WTC11 (cell line): ENCODE results near the gene PRSS8. TPM values are rescaled to one million over a fixed set of nuclear protein-coding genes. Genes with fewer than 3 reads are reported as not detected.

Experiments
- ATAC-seq: fragments of 200-7000 bp; cut with Tn5 transposase; 2 replicates; pipeline ENCODE4 v1.10.0; 2021; ENCODE audit warnings: mild to moderate bottlenecking, moderate library complexity
- CTCF ChIA-PET: fragments of 300-600 bp; sonication (Branson Sonifier 250); formaldehyde crosslinking; loops from one replicate; lab custom pipeline; 2021; ENCODE audit warnings: antibody characterized with exemption; lab: Charles Lee
- POLR2A ChIA-PET: fragments of 350-600 bp; sonication (Branson Sonifier 250); formaldehyde crosslinking; loops from one replicate; lab custom pipeline; 2021; ENCODE audit warnings: antibody characterized with exemption; lab: Charles Lee
- DNase-seq: peaks from one replicate; pipeline ENCODE4 v3.0.0; 2021; ENCODE audit warnings: low spot score
- H3K27ac Mint-ChIP-seq: 2 replicates; pipeline ENCODE4 v1.8.0; 2021; ENCODE audit warnings: mixed read lengths
- H3K27me3 Mint-ChIP-seq: 2 replicates; pipeline ENCODE4 v1.8.0; 2021; ENCODE audit warnings: low read depth, mild to moderate bottlenecking, moderate library complexity, mixed read lengths
- H3K36me3 Mint-ChIP-seq: 2 replicates; pipeline ENCODE4 v1.8.0; 2021; ENCODE audit warnings: mixed read lengths
- H3K4me1 Mint-ChIP-seq: 2 replicates; pipeline ENCODE4 v1.8.0; 2022; ENCODE audit warnings: mixed read lengths
- H3K4me3 Mint-ChIP-seq: 2 replicates; pipeline ENCODE4 v1.8.0; 2021; ENCODE audit warnings: mild to moderate bottlenecking, moderate library complexity, mixed read lengths
- H3K9me3 Mint-ChIP-seq: 2 replicates; pipeline ENCODE4 v1.8.0; 2021; ENCODE audit warnings: mixed read lengths
- ARID4B ChIP-seq: sonication (generic); formaldehyde crosslinking; IDR thresholded peaks from 2 replicates; pipeline ENCODE4 v1.8.0; 2023; ENCODE audit warnings: missing genetic modification reagents, mild to moderate bottlenecking, borderline replicate concordance
- ATF3 ChIP-seq: sonication (generic); formaldehyde crosslinking; conservative IDR thresholded peaks from 2 replicates; pipeline ENCODE4 v1.8.1; 2022; ENCODE audit warnings: mild to moderate bottlenecking, missing genetic modification reagents
- CBFB ChIP-seq: sonication (generic); formaldehyde crosslinking; IDR thresholded peaks from 2 replicates; pipeline ENCODE4 v1.8.1; 2022; ENCODE audit warnings: mild to moderate bottlenecking, low read depth, missing genetic modification reagents
- CREM ChIP-seq: sonication (generic); formaldehyde crosslinking; IDR thresholded peaks from 2 replicates; pipeline ENCODE4 v1.8.1; 2022; ENCODE audit warnings: mild to moderate bottlenecking, missing genetic modification reagents, moderate library complexity
- EMX1 ChIP-seq: fragments of 250-450 bp; sonication (Bioruptor Pico); IDR thresholded peaks from 2 replicates; pipeline ENCODE4 v1.8.0; 2021; ENCODE audit warnings: mild to moderate bottlenecking
- ESRRA ChIP-seq: sonication (generic); formaldehyde crosslinking; IDR thresholded peaks from 2 replicates; pipeline ENCODE4 v1.8.1; 2022; ENCODE audit warnings: mild to moderate bottlenecking, missing genetic modification reagents, borderline replicate concordance
- KAT7 ChIP-seq: sonication (generic); formaldehyde crosslinking; IDR thresholded peaks from 2 replicates; pipeline ENCODE4 v1.8.1; 2023; ENCODE audit warnings: missing genetic modification reagents, mild to moderate bottlenecking, borderline replicate concordance
- RORB ChIP-seq: fragments of 250-450 bp; sonication (Bioruptor Pico); IDR thresholded peaks from 2 replicates; pipeline ENCODE4 v1.9.0; 2021; ENCODE audit warnings: mild to moderate bottlenecking
- TCF7 ChIP-seq: sonication (generic); formaldehyde crosslinking; IDR thresholded peaks from 2 replicates; pipeline ENCODE4 v1.8.0; 2022; ENCODE audit warnings: mild to moderate bottlenecking, low read depth, missing genetic modification reagents, moderate library complexity
- TP53 ChIP-seq: sonication (generic); formaldehyde crosslinking; IDR thresholded peaks from 2 replicates; pipeline ENCODE4 v1.8.1; 2023; ENCODE audit warnings: mild to moderate bottlenecking, missing genetic modification reagents
- USF2 ChIP-seq: sonication (generic); formaldehyde crosslinking; IDR thresholded peaks from 2 replicates; pipeline ENCODE4 v1.8.1; 2023; ENCODE audit warnings: mild to moderate bottlenecking, missing genetic modification reagents, moderate library complexity
- ZNF317 ChIP-seq: sonication (generic); formaldehyde crosslinking; IDR thresholded peaks from 2 replicates; pipeline ENCODE4 v1.8.1; 2023; ENCODE audit warnings: low read depth, mild to moderate bottlenecking, moderate library complexity, missing genetic modification reagents, borderline replicate concordance
- total RNA-seq: library from RNA; stranded (reverse); gene quantifications from 3 replicates; pipeline ENCODE4 v1.2.3, GENCODE V29; 2021
- TF ChIP-seq, protein P1 (sequence below): sonication (generic); formaldehyde crosslinking; IDR thresholded peaks from 2 replicates; pipeline ENCODE4 v1.8.1; 2023; ENCODE audit warnings: mild to moderate bottlenecking, missing genetic modification reagents
- TF ChIP-seq, protein P2 (sequence below): sonication (generic); formaldehyde crosslinking; IDR thresholded peaks from 2 replicates; pipeline ENCODE4 v1.8.1; 2022; ENCODE audit warnings: mild to moderate bottlenecking, moderate library complexity, missing genetic modification reagents
- TF ChIP-seq, protein P3 (sequence below): fragments of 250-450 bp; sonication (Bioruptor Pico); conservative IDR thresholded peaks from 2 replicates; pipeline ENCODE4 v1.9.0; 2021; ENCODE audit warnings: mild to moderate bottlenecking
- TF ChIP-seq, protein P4 (sequence below): sonication (generic); formaldehyde crosslinking; IDR thresholded peaks from 2 replicates; pipeline ENCODE4 v1.8.0; 2022; ENCODE audit warnings: missing genetic modification reagents
- TF ChIP-seq, protein P5 (sequence below): fragments of 250-450 bp; sonication (Bioruptor Pico); IDR thresholded peaks from 2 replicates; pipeline ENCODE4 v1.8.0; 2021; ENCODE audit warnings: mild to moderate bottlenecking

The PRSS8 gene
- total RNA-seq, 1 experiment from 2014 or later = 78.8 TPM

DNA sequence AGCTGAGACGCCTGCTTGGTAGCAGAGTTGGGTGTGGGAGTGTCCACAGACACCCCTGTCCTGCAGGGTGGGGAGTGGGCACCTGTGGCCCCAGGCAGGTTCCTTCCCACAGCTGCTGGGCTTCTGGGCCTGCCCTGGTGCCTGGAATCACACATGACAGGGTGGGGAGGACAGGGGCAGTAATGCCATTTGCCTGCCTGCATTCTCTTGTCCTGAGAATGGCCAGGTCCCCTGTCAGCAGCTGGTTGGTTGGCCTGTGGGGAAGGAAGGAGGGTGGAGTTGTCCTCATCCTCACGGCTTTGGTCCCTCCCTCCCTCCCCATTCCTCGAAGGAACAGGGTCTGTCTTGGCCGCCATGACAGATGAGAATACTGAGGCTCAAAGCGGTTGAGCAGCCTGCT, 52.0 kb downstream of the PRSS8 start (continued):
- no peak for TF ChIP-seq ARID4B
- TF ChIP-seq, protein P1, sequence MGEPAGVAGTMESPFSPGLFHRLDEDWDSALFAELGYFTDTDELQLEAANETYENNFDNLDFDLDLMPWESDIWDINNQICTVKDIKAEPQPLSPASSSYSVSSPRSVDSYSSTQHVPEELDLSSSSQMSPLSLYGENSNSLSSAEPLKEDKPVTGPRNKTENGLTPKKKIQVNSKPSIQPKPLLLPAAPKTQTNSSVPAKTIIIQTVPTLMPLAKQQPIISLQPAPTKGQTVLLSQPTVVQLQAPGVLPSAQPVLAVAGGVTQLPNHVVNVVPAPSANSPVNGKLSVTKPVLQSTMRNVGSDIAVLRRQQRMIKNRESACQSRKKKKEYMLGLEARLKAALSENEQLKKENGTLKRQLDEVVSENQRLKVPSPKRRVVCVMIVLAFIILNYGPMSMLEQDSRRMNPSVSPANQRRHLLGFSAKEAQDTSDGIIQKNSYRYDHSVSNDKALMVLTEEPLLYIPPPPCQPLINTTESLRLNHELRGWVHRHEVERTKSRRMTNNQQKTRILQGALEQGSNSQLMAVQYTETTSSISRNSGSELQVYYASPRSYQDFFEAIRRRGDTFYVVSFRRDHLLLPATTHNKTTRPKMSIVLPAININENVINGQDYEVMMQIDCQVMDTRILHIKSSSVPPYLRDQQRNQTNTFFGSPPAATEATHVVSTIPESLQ (CRISPR knock-in tag) = no peak
- no peak for TF ChIP-seq ATF3 (CRISPR knock-in tag)
- TF ChIP-seq ESRRA (CRISPR knock-in tag) = no peak
- TF ChIP-seq TP53 = no peak
- no peak for TF ChIP-seq ZNF317 (CRISPR knock-in tag)
- no peak for TF ChIP-seq EMX1 (CRISPR knock-in tag)
- no peak for TF ChIP-seq TCF7 (CRISPR knock-in tag)
- TF ChIP-seq CREM = no peak
- no peak for TF ChIP-seq CBFB (CRISPR knock-in tag)

DNA sequence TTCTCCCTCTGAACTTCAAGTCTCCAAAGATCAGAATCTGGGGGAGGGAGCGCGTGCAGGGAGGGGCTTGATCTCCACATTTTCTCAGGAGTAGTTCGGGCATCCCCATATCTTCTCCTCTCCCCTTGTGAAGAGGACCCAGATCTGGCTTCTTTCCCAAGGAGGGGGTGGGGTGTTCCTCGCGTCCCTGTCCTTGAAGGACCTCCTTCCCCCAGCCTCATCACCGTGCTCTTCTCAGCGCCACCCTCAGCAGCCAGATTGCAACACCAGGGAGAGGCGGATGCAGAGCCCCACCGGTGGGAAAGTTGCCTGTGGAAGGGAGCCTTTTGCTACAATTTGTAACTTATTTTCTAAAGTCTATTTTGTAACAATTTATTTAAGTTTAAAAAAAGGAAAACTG, 52.4 kb downstream of the PRSS8 start:
- H3K27ac Mint-ChIP-seq = no peak overlapping the region
- DNase-seq = no peak
- TF ChIP-seq USF2 (no peak), KAT7 (CRISPR knock-in tag) (no peak), RORB (CRISPR knock-in tag) (no peak)
- TF ChIP-seq, protein P2, sequence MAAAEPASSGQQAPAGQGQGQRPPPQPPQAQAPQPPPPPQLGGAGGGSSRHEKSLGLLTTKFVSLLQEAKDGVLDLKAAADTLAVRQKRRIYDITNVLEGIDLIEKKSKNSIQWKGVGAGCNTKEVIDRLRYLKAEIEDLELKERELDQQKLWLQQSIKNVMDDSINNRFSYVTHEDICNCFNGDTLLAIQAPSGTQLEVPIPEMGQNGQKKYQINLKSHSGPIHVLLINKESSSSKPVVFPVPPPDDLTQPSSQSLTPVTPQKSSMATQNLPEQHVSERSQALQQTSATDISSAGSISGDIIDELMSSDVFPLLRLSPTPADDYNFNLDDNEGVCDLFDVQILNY (CRISPR knock-in tag) = no peak
- no peaks in the 10 kb centered on the region for H3K27me3 Mint-ChIP-seq
- no peak for ATAC-seq
- ChIA-PET POLR2A (no interaction called here), CTCF (interaction anchor here (1.0 kb wide), 1 partner anchor 34 kb away, joined by 3 read pairs; the partner anchor contains the start of gene KAT8)
- no peak overlapping the region for H3K4me3 Mint-ChIP-seq
- H3K4me1 Mint-ChIP-seq = no peaks in the 10 kb centered on the region
- H3K36me3 Mint-ChIP-seq = peaks cover 23% of the 10 kb centered on the region
- no peaks in the 10 kb centered on the region for H3K9me3 Mint-ChIP-seq

DNA sequence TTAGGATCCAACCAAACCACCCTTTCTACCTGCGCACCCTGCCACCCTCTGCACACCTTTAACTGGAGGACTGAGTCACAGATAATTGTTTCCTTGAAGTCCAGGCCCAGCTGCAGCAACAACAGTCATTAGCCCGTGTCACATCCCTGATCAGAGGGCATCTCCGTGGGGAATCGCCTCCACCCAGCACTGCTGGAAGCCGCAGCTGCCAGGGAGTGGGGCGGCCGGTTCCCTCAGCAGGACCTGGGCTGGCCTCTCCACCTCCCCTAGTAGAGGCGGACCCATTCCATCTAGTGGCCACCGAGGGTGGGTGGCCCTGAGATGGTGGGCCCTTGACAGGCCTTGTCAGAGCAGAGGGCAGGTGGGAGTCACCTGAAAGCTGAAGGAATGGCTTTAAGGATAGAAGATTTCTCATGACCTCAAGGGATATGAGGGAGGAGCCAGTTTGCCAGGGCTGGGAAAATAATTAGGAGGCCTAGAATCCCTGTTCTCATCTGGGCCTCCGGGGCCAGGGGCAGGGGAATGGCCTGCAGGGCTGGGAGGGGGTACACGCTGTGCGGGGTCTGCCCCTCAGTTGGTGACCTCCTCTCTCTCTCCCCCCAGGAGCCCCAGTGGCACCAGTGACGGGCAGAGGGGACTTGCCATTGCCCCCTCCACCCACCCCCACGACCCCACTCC, 53.0 kb downstream of the PRSS8 start:
- DNase-seq (no peak), ATAC-seq (no peak)
- H3K27ac Mint-ChIP-seq = peak overlapping the region; percentile 74
- H3K4me3 Mint-ChIP-seq = no peak overlapping the region
- H3K9me3 Mint-ChIP-seq = no peaks in the 10 kb centered on the region
- no peaks in the 10 kb centered on the region for H3K27me3 Mint-ChIP-seq
- H3K4me1 Mint-ChIP-seq = no peaks in the 10 kb centered on the region
- POLR2A ChIA-PET = no interaction called here
- H3K36me3 Mint-ChIP-seq = peaks cover 29% of the 10 kb centered on the region
- CTCF ChIA-PET = interaction anchor here (1.0 kb wide), 1 partner anchor 35 kb away, joined by 3 read pairs; the partner anchor contains the start of gene KAT8
- no peak for TF ChIP-seq RORB (CRISPR knock-in tag)
- TF ChIP-seq, protein P3, sequence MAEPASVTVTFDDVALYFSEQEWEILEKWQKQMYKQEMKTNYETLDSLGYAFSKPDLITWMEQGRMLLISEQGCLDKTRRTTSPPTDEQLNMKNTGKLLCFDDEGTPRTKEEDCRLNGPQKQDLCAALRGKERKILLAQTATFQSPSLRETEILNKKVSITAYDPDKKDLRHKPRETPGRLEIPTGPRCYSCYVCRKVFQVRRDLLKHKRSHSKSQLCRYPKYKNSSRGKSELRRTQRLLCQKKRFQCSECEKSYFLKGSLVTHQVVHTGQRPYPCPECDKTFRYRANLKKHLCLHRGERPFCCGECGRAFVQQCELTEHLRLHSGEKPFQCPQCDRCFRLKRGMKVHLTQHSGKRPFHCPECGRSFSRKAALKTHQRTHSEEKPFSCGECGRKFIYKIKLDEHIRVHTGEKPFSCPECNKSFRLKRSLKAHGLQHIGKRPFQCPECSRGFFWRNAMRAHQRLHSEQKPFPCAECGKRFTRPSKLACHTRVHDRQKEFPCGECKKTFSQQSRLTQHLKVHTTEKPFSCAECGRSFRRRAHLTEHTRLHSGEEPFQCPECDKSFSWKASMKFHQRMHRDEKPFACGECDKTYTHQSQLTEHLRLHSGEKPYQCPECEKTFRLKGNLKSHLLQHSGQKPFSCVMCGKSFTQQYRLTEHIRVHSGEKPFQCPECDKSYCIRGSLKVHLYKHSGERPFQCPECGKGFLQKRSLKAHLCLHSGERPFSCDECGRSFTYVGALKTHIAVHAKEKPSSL (CRISPR knock-in tag) = no peak
- TF ChIP-seq, protein P4, sequence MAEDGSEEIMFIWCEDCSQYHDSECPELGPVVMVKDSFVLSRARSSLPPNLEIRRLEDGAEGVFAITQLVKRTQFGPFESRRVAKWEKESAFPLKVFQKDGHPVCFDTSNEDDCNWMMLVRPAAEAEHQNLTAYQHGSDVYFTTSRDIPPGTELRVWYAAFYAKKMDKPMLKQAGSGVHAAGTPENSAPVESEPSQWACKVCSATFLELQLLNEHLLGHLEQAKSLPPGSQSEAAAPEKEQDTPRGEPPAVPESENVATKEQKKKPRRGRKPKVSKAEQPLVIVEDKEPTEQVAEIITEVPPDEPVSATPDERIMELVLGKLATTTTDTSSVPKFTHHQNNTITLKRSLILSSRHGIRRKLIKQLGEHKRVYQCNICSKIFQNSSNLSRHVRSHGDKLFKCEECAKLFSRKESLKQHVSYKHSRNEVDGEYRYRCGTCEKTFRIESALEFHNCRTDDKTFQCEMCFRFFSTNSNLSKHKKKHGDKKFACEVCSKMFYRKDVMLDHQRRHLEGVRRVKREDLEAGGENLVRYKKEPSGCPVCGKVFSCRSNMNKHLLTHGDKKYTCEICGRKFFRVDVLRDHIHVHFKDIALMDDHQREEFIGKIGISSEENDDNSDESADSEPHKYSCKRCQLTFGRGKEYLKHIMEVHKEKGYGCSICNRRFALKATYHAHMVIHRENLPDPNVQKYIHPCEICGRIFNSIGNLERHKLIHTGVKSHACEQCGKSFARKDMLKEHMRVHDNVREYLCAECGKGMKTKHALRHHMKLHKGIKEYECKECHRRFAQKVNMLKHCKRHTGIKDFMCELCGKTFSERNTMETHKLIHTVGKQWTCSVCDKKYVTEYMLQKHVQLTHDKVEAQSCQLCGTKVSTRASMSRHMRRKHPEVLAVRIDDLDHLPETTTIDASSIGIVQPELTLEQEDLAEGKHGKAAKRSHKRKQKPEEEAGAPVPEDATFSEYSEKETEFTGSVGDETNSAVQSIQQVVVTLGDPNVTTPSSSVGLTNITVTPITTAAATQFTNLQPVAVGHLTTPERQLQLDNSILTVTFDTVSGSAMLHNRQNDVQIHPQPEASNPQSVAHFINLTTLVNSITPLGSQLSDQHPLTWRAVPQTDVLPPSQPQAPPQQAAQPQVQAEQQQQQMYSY (CRISPR knock-in tag) = no peak
- TF ChIP-seq, protein P5, sequence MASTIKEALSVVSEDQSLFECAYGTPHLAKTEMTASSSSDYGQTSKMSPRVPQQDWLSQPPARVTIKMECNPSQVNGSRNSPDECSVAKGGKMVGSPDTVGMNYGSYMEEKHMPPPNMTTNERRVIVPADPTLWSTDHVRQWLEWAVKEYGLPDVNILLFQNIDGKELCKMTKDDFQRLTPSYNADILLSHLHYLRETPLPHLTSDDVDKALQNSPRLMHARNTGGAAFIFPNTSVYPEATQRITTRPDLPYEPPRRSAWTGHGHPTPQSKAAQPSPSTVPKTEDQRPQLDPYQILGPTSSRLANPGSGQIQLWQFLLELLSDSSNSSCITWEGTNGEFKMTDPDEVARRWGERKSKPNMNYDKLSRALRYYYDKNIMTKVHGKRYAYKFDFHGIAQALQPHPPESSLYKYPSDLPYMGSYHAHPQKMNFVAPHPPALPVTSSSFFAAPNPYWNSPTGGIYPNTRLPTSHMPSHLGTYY (CRISPR knock-in tag) = no peak
